Peyer's patch (tissue), 4 donors: ENCODE measurements around the gene DSTYK.

Experiments used
- POLR2A ChIP-seq, 2 donors: fragments of 450-650 bp; IDR thresholded peaks; one replicate each; pipeline ENCODE4 v1.5.1; 2017; ENCODE audit warnings: antibody characterized with exemption in 2 of 2, mild to moderate bottlenecking in 2 of 2, moderate library complexity in 2 of 2
- TF ChIP-seq, protein P1 (sequence below), 6 experiments: fragments of 450-650 bp in 4 of 6; fragments of 200-600 bp in 2 of 6; sonication (generic) in 1 of 6; IDR thresholded peaks; one replicate each; pipeline ENCODE4 v1.5.1; 2017 to 2019; ENCODE audit warnings: antibody characterized with exemption in 6 of 6, mild to moderate bottlenecking in 3 of 6, moderate library complexity in 1 of 6

DNA sequence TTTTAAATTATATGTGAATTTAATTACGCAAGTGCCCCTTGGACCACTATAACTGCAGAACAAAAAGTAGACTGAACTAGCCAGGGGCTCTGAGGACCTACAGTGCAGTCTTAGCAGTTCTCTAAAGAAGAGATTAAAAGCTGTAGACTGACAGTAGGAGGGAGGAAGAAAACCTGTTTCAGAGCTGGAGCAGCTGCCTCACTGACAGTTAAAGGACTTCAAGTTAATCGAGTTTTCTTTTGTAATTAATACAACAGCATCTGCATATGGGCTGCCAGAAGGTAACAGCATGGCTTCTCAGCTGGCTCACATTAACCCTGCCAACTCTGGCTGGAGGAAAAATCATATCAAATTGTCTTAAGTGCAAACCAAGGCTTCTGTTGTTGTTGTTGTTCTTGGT, 19.9 kb downstream of the DSTYK start:
- TF ChIP-seq, protein P1, sequence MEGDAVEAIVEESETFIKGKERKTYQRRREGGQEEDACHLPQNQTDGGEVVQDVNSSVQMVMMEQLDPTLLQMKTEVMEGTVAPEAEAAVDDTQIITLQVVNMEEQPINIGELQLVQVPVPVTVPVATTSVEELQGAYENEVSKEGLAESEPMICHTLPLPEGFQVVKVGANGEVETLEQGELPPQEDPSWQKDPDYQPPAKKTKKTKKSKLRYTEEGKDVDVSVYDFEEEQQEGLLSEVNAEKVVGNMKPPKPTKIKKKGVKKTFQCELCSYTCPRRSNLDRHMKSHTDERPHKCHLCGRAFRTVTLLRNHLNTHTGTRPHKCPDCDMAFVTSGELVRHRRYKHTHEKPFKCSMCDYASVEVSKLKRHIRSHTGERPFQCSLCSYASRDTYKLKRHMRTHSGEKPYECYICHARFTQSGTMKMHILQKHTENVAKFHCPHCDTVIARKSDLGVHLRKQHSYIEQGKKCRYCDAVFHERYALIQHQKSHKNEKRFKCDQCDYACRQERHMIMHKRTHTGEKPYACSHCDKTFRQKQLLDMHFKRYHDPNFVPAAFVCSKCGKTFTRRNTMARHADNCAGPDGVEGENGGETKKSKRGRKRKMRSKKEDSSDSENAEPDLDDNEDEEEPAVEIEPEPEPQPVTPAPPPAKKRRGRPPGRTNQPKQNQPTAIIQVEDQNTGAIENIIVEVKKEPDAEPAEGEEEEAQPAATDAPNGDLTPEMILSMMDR (IDR thresholded peaks at IDR 0.05), result no peak
- TF ChIP-seq POLR2A (IDR thresholded peaks at IDR 0.05), result no peak
